Measurements from ENCODE around the gene ETS1.
"Not testable (repeated sequence)": the region's sequence is repeated elsewhere in the genome, so short reads cannot be mapped to it uniquely, and the experiment has no call there.

The ETS1 gene

GRCh38 chr11:128453444-128454336 lies 133.7 kb downstream of the ETS1 start:
- DNase-seq: no peak

DNA sequence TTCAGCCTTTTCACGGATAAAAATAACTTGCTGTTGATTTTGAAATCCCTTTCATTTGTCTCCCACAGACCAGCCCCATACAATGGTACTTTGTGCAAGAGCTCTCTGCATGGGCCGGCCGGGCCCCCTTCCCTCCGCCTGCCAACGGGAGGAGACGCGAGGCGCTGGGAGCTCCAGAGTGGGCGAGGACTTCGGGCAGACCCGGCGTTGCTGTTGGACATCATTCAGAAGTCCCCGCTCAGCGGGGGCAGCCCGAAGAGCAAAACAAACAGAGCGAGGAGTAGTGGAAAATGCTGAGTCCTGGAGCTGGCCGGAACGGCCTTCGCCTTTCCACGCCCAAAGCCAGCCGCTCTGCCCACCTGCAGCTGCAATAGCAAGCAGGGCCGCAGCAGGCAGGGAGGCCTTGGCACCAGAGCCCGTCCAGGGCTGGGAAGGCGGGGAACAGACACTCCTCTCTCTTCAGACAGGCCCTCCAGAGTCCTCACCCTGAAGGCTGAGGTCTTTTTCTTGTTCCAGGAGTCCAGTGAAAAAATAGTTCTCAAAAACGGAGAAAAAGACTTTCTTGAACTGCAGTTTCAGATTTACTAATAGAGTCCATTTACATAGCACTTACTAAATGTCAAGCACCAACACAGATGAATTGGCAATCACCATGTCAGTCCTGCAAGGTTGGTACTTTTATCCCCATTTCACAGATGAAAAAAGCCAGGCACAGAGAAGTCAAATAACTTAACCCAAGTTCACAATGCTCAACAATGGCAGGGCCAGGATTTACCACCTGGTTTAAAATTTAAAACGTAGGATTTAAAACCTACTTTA lies 135.5 kb downstream of the ETS1 start:
- no peak for DNase-seq

GRCh38 chr11:128450882-128451651 lies 136.3 kb downstream of the ETS1 start:
- DNase-seq: no peak

GRCh38 chr11:128450425-128450824 lies 136.9 kb downstream of the ETS1 start:
- DNase-seq: not testable (repeated sequence)

GRCh38 chr11:128448981-128449713 lies 138.2 kb downstream of the ETS1 start:
- DNase-seq: no peak

DNA sequence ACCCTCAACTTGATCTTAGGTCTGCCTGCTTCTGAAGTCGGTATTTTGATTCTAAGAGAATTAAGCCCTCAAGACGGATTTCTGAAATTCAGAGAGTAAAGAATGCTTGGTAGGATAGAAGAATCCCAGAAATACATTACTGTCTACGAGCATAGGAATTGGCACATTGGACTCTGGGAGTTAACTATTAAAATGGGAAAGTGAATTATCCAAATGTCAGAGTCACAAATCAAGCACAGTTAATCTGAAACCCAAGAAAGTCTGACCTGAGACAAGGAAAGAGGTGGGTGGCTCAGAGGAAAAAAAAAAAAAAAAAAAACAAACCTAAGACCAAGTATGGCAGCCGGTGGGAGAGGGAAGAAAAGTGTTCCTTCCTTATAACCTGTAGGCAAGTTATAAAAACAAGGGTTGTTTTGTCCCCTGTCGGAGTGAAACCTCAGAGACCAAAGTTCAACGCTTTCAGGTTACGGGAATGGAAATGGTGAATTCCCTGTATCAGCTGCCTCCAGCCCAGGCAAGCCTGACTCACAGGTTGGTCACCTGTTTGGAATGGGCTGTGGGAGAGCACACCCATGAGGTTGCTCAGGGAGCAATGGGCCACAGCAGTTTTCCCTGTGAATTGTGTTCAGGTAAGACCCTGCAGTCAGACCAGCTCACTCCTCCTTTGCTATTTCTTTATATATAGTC lies 139.0 kb downstream of the ETS1 start:
- no peak for DNase-seq

DNA sequence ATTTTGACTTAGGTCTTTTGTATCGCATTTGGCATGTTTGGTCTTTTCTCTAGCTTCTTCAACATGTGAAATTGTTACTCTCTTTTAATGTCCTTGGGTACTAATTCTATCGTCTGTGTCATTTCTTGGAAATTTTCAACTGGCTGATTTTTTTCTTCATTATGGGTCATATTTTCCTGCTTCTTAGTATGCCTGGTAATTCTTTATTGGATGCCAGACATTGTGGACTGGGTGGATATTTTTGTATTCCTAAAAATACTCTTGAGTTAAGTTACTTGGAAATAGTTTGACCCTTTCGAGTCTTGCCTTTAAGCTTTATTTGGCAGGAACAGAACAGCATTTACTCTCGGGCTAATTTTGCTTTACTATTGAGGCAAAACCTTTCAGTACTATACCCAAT lies 140.1 kb downstream of the ETS1 start:
- DNase-seq: no peak

GRCh38 chr11:128445921-128446320 lies 141.4 kb downstream of the ETS1 start:
- not testable (repeated sequence) for DNase-seq

- DNase-seq: no peak
Observed at GRCh38 chr11:128437136-128437535, 150.2 kb downstream of the ETS1 start.

GRCh38 chr11:128434818-128435217 lies 152.5 kb downstream of the ETS1 start:
- DNase-seq: no peak

- no peak for DNase-seq
Observed at GRCh38 chr11:128434411-128434810, 152.9 kb downstream of the ETS1 start.

DNA sequence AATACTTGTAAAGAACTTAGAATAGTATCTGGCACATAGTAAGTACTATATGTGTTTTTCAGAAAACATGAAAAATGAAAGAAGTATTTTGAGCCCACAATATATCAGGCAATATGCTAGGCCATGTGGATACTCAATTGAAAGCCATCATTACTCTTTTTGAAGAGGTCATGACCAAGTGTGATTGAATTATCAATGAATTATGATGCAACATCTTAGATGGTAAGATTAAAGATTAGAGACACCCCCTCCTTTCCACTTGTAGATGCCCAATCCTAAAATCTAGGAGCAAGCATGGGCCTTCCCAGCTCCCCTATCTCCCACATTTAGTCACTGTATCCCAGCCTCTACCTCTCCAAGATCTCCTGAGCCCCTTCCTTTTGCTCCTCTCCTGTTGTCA lies 154.4 kb downstream of the ETS1 start:
- no peak for DNase-seq

GRCh38 chr11:128431931-128432330 lies 155.4 kb downstream of the ETS1 start:
- DNase-seq: no peak

- no peak for DNase-seq
Observed at GRCh38 chr11:128428935-128429334, 158.4 kb downstream of the ETS1 start.

GRCh38 chr11:128424851-128425285 lies 162.5 kb downstream of the ETS1 start:
- no peak for DNase-seq

- no peak for DNase-seq
Observed at GRCh38 chr11:128424271-128424711, 163.1 kb downstream of the ETS1 start.

GRCh38 chr11:128422576-128423370 lies 164.6 kb downstream of the ETS1 start:
- peak; percentile 92 for DNase-seq

- no peak for DNase-seq
Observed at GRCh38 chr11:128421577-128422330, 165.6 kb downstream of the ETS1 start.

GRCh38 chr11:128420951-128421350 lies 166.4 kb downstream of the ETS1 start:
- no peak for DNase-seq

GRCh38 chr11:128420265-128420664 lies 167.1 kb downstream of the ETS1 start:
- no peak for DNase-seq
